Measurements from ENCODE around the gene INSIG1.

- TF ChIP-seq CTCF (conservative IDR thresholded peaks at IDR 0.05; ENCODE audit: low read depth in 2 of 2): no peak
- peak; percentile 73 for TF ChIP-seq POLR2AphosphoS5 (IDR thresholded peaks at IDR 0.05; ENCODE audit: low read depth)
- TF ChIP-seq CREB1 (CRISPR knock-in tag; IDR thresholded peaks at IDR 0.05; ENCODE audit: low read depth): peak; percentile 85
- TF ChIP-seq EZH2phosphoT487 (IDR thresholded peaks at IDR 0.05; ENCODE audit: unreplicated experiment): no peak
- no peak for TF ChIP-seq ETS1 (IDR thresholded peaks at IDR 0.05)
- no peak for TF ChIP-seq REST (IDR thresholded peaks at IDR 0.05; ENCODE audit: unreplicated experiment)
- no peak for TF ChIP-seq EZH2 (IDR thresholded peaks at IDR 0.05; ENCODE audit: low read depth, unreplicated experiment)
- TF ChIP-seq JUNB (IDR thresholded peaks at IDR 0.05; ENCODE audit: unreplicated experiment): no peak
- no peak for TF ChIP-seq ZNF331 (CRISPR knock-in tag; IDR thresholded peaks at IDR 0.05; ENCODE audit: low read depth)
- no peak for TF ChIP-seq STAT1 (IDR thresholded peaks at IDR 0.05; ENCODE audit: unreplicated experiment)
- TF ChIP-seq ZNF114 (CRISPR knock-in tag; IDR thresholded peaks at IDR 0.05): no peak
Observed at GRCh38 chr7:155297517-155298287, at the start of gene INSIG1.

Data from GM23338 (cell line).